A549 treated with AZD9567 at 1 μM for 4 hours (cell line): ENCODE data around the gene APLN. TPM values are rescaled to one million over a fixed set of nuclear protein-coding genes. Genes with fewer than 3 reads are reported as not detected.

ENCODE experiments used
- total RNA-seq: library from RNA; stranded (reverse); fragments of 200-300 nt; extraction: Qiagen RNA extraction; gene quantifications from 5 replicates; pipeline ENCODE4 v1.2.3, GENCODE V29; 2022; ENCODE audit not compliant: insufficient read depth

Gene APLN, protein sequence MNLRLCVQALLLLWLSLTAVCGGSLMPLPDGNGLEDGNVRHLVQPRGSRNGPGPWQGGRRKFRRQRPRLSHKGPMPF
- total RNA-seq = 0.75 to 1.2 TPM (median 0.83 TPM) in 4 of 5 replicates, not detected in the other

DNA sequence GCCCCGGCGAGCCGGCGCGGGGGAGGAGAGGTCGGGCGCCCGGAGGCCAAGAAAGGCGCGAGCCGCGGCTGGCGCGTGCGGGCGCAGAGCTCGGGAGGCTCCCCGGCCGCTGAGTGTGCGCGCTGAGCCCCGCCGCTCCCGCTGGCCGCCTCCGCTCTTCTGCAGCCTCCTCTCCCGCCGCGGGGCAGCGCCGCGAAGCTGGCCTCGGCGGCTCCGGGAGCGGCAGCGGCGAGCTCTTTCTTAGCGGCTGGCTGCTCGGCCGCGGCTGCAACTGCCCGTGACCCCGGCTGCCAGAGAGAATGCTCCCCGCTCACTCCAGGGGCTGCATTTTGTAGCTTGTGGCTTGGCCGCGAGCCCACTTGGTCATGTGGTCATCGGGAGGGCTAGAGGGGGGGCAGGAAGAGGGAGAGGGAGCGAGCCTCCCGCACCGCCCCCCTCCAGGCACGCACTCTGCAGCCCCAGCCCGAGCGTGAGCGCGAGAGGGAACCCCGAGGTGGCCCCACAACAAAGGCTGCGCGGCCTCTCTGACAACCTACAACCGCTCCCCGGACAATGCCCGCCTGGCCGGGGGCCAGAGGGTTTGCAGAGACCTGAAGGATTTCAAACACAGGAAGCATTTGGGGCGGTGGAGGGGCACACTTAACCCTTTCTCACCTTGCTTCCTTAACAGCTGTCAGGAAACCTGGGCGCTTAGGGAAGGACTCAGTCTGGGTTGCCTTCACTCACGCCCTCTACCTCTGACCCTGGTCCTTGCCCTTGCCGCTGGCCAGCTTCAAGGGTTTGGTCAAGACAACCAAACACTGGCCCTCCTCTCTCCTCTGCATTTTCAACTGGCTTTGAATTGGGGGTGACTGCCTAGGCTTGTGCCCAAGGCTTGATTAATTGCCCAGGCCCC lies at the start of gene APLN:
APLN (minus strand) TSS at position 305 of the 895 bp plus-strand sequence. CDS start 326 bp downstream, outside the sequence.

Other genes starting within 250 kb of the APLN start
- gene SMARCA1, start 131.5 kb downstream of the APLN start, total RNA-seq = 32.3 to 50.9 TPM (median 43.9 TPM) in 5 replicates
- gene OCRL, start 114.7 kb downstream of the APLN start, total RNA-seq = 19.9 to 25.3 TPM (median 23.9 TPM) in 5 replicates
- gene XPNPEP2, start 84.0 kb upstream of the APLN start, total RNA-seq = not detected in 5 replicates
- not detected in 5 replicates for gene SASH3, start 125.0 kb upstream of the APLN start, total RNA-seq
- gene ZDHHC9, start 188.9 kb upstream of the APLN start, total RNA-seq = 48.3 to 53.9 TPM (median 49.9 TPM) in 5 replicates